HCT116 (cell line): ENCODE measurements around the gene STK39. TPM values are rescaled to one million over a fixed set of nuclear protein-coding genes. Genes with fewer than 3 reads are reported as not detected.

Experiments used
- ATAC-seq: fragments of 200-7000 bp; cut with Tn5 transposase; 2 replicates; pipeline ENCODE4 v1.9.1; 2020; ENCODE audit warnings: mild to moderate bottlenecking, moderate library complexity
- BruUV-seq: library from RNA; stranded (reverse); fragments of 400-500 nt; replicated peaks from 2 replicates; lab custom pipeline; 2021; lab: Mats Ljungman, UMichigan
- CTCF ChIA-PET: fragments of 300-600 bp; sonication (Branson Sonifier 250); formaldehyde crosslinking; loops from one replicate; lab custom pipeline; 2021; ENCODE audit warnings: antibody characterized with exemption; lab: Charles Lee
- POLR2A ChIA-PET: fragments of 300-600, 350-600 bp; sonication (Branson Sonifier 250); formaldehyde crosslinking; loops from one replicate; lab custom pipeline; 2021; ENCODE audit warnings: antibody characterized with exemption; lab: Charles Lee
- RAD21 ChIA-PET, 2 experiments: fragments of 300-600 bp; sonication (Branson Sonifier 250); formaldehyde crosslinking; loops; one replicate each; lab custom pipeline; 2023; ENCODE audit warnings: low total read pairs in 2 of 2; ENCODE audit not compliant: uncharacterized antibody in 2 of 2, unreplicated experiment in 2 of 2, low non-redundant PET in 1 of 2; lab: Charles Lee
- DNase-seq: peaks from one replicate; pipeline ENCODE4 v3.0.0-alpha.2; 2010; ENCODE audit warnings: low read depth, low spot score
- H2AFZ ChIP-seq: fragments of 200-600 bp; shearing (Covaris generic), sonication (generic); 2 replicates; pipeline ENCODE4 v1.6.1; 2017; ENCODE audit warnings: low read depth, mixed run types, mixed read lengths, antibody characterized with exemption, low read length; ENCODE audit not compliant: poor library complexity, severe bottlenecking
- H3K27ac ChIP-seq: 2 replicates; pipeline ENCODE4 v1.5.1; 2012; ENCODE audit warnings: low read depth, low read length
- H3K27me3 ChIP-seq: fragments of 200-600 bp; sonication (generic); 2 replicates; pipeline ENCODE4 v1.6.1; 2016; ENCODE audit warnings: mixed run types, low read length, mixed read lengths; ENCODE audit not compliant: insufficient read depth
- H3K36me3 ChIP-seq, 2 experiments: fragments of 200-500 bp in 1 of 2; fragments of 200-600 bp in 1 of 2; sonication (Bioruptor generic) in 1 of 2; sonication (generic) in 1 of 2; 2 replicates each; pipeline versions ENCODE4 v1.5.1 to v1.6.1; 2014 to 2016; ENCODE audit warnings: low read length in 2 of 2, inconsistent platforms in 1 of 2, mixed read lengths in 1 of 2, mixed run types in 1 of 2; ENCODE audit not compliant: insufficient read depth in 2 of 2, control insufficient read depth in 1 of 2
- H3K4me1 ChIP-seq, 2 experiments: fragments of 200-600 bp in 1 of 2; sonication (generic) in 1 of 2; 2 replicates each; pipeline versions ENCODE4 v1.5.1 to v1.6.1; 2012 to 2017; ENCODE audit warnings: low read length in 2 of 2, inconsistent platforms in 1 of 2, mild to moderate bottlenecking in 1 of 2, mixed read lengths in 1 of 2, mixed run types in 1 of 2, moderate library complexity in 1 of 2; ENCODE audit not compliant: insufficient read depth in 2 of 2, control insufficient read depth in 1 of 2
- H3K4me2 ChIP-seq: fragments of 200-600 bp; sonication (generic); 2 replicates; pipeline ENCODE4 v1.6.1; 2017; ENCODE audit warnings: mixed run types, low read length, mixed read lengths
- H3K4me3 ChIP-seq, 2 experiments: fragments of 200-600 bp in 1 of 2; sonication (generic) in 1 of 2; replicated peaks in 1 of 2; 2 replicates each; pipeline ENCODE4 v1.5.1; 2011 to 2016; ENCODE audit warnings: low read length in 2 of 2, control low read depth in 1 of 2, low read depth in 1 of 2, mild to moderate bottlenecking in 1 of 2, mixed read lengths in 1 of 2, mixed run types in 1 of 2
- H3K79me2 ChIP-seq: fragments of 200-600 bp; sonication (generic); 2 replicates; pipeline ENCODE4 v1.6.1; 2017; ENCODE audit warnings: mild to moderate bottlenecking, mixed run types, low read length, moderate library complexity, mixed read lengths; ENCODE audit not compliant: insufficient read depth
- H3K9ac ChIP-seq: fragments of 200-600 bp; sonication (generic); 2 replicates; pipeline ENCODE4 v1.6.1; 2016; ENCODE audit warnings: low read length, mixed read lengths
- H3K9me2 ChIP-seq: fragments of 200-600 bp; sonication (generic), shearing (Covaris generic); 2 replicates; pipeline ENCODE4 v1.6.1; 2017; ENCODE audit warnings: mixed run types, mild to moderate bottlenecking, moderate library complexity; ENCODE audit not compliant: insufficient read depth
- H3K9me3 ChIP-seq, 2 experiments: fragments of 200-500 bp in 1 of 2; fragments of 200-600 bp in 1 of 2; sonication (Bioruptor generic) in 1 of 2; sonication (generic) in 1 of 2; 2 replicates each; pipeline ENCODE4 v1.6.1; 2014 to 2017; ENCODE audit warnings: low read length in 2 of 2, mixed read lengths in 2 of 2, inconsistent platforms in 1 of 2, low read depth in 1 of 2, mild to moderate bottlenecking in 1 of 2, mixed run types in 1 of 2, moderate library complexity in 1 of 2; ENCODE audit not compliant: control insufficient read depth in 1 of 2, insufficient read depth in 1 of 2
- H4K20me1 ChIP-seq: fragments of 200-600 bp; sonication (generic), shearing (Covaris generic); 2 replicates; pipeline ENCODE4 v1.6.1; 2017; ENCODE audit warnings: mixed run types, mild to moderate bottlenecking, moderate library complexity; ENCODE audit not compliant: insufficient read depth
- CBX3 ChIP-seq: IDR thresholded peaks from 2 replicates; pipeline ENCODE4 v1.6.1; 2012; ENCODE audit warnings: low read depth
- EGR1 ChIP-seq: IDR thresholded peaks from 2 replicates; pipeline ENCODE4 v1.6.1; 2012; ENCODE audit warnings: low read depth
- EZH2 ChIP-seq: fragments of 200-600 bp; sonication (generic); IDR thresholded peaks from 2 replicates; pipeline ENCODE4 v1.6.1; 2017; ENCODE audit warnings: antibody characterized with exemption, mixed run types
- EZH2phosphoT487 ChIP-seq: fragments of 200-600 bp; IDR thresholded peaks from 2 replicates; pipeline ENCODE4 v1.6.1; 2018; ENCODE audit warnings: antibody characterized with exemption, borderline replicate concordance
- POLR2A ChIP-seq: IDR thresholded peaks from 2 replicates; pipeline ENCODE4 v1.7.0; 2011; ENCODE audit warnings: borderline replicate concordance; ENCODE audit not compliant: insufficient read depth, insufficient read length; ENCODE audit errors: extremely low read depth
- SIN3A ChIP-seq: IDR thresholded peaks from 2 replicates; pipeline ENCODE4 v1.6.1; 2012; ENCODE audit warnings: low read depth
- SP1 ChIP-seq: IDR thresholded peaks from 2 replicates; pipeline ENCODE4 v1.6.1; 2012; ENCODE audit warnings: low read depth
- TCF7L2 ChIP-seq: IDR thresholded peaks from 2 replicates; pipeline ENCODE4 v1.7.0; 2011; ENCODE audit warnings: borderline replicate concordance, inconsistent platforms; ENCODE audit not compliant: insufficient read depth, insufficient read length; ENCODE audit errors: extremely low read depth
- YY1 ChIP-seq: IDR thresholded peaks from 2 replicates; pipeline ENCODE4 v1.6.1; 2011; ENCODE audit warnings: low read length, low read depth, moderate library complexity, mild to moderate bottlenecking; ENCODE audit not compliant: insufficient replicate concordance; ENCODE audit errors: extremely low read depth
- ZFX ChIP-seq: fragments of 450-650 bp; IDR thresholded peaks from 2 replicates; pipeline ENCODE4 v1.6.1; 2017
- ZNF274 ChIP-seq: fragments of 200-500 bp; sonication (Bioruptor generic); IDR thresholded peaks from 2 replicates; pipeline ENCODE4 v1.6.1; 2014; ENCODE audit warnings: mild to moderate bottlenecking, low read depth, low read length, inconsistent platforms
- intact Hi-C: fragments of 100-400 bp; cut with micrococcal nuclease; formaldehyde crosslinking; loops from 2 replicates; pipeline ENCODE4 v1.10.0; 2022
- total RNA-seq: library from RNA; stranded (reverse); gene quantifications from one replicate; pipeline ENCODE4 v1.2.1, GENCODE V29; 2021; ENCODE audit not compliant: unreplicated experiment
- TF ChIP-seq, protein P1 (sequence below): IDR thresholded peaks from 2 replicates; pipeline ENCODE4 v1.6.1; 2012
- TF ChIP-seq, protein P2 (sequence below): IDR thresholded peaks from 2 replicates; pipeline ENCODE4 v1.6.1; 2011; ENCODE audit warnings: mild to moderate bottlenecking, low read length, moderate library complexity; ENCODE audit not compliant: insufficient replicate concordance; ENCODE audit errors: extremely low read depth

The STK39 gene
- total RNA-seq, 1 experiment from 2014 or later, result 118 TPM

DNA sequence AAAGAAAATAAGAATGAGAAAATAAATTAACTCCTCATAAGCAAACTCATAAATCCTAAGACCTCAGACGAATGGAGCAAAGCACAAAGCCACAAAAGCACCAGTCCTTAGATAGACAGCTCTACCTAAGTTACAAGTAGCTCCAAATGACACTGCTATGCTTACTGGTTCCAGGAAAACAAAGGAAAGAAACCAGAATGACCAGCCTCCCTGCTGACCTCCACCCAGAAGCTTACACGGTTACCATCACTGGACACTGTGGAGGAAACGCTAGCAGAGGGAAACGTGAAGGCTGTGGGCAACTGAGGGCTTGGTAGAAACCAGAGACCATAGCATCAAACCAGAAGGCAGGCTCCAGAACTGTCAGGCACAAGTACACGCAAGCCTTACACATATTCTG is 67.8 kb downstream of the STK39 start:
- H2AFZ ChIP-seq, result no peak overlapping the region
- H3K79me2 ChIP-seq, result peaks cover 99% of the 10 kb centered on the region
- H3K27me3 ChIP-seq, result no peaks in the 10 kb centered on the region
- CTCF ChIA-PET, result no interaction called here
- RAD21 ChIA-PET, result no interaction called here
- ATAC-seq, result no peak
- TF ChIP-seq CBX3 (peak; percentile 18; the same call in 1 of the 2 replicates), EZH2 (no peak), EGR1 (no peak), ZFX (no peak), EZH2phosphoT487 (no peak), TCF7L2 (no peak), POLR2A (no peak), YY1 (no peak), ZNF274 (no peak), SIN3A (no peak), SP1 (peak; percentile 15; the same call in 1 of the 2 replicates)
- TF ChIP-seq, protein P1, sequence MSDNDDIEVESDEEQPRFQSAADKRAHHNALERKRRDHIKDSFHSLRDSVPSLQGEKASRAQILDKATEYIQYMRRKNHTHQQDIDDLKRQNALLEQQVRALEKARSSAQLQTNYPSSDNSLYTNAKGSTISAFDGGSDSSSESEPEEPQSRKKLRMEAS, result no peak
- TF ChIP-seq, protein P2, sequence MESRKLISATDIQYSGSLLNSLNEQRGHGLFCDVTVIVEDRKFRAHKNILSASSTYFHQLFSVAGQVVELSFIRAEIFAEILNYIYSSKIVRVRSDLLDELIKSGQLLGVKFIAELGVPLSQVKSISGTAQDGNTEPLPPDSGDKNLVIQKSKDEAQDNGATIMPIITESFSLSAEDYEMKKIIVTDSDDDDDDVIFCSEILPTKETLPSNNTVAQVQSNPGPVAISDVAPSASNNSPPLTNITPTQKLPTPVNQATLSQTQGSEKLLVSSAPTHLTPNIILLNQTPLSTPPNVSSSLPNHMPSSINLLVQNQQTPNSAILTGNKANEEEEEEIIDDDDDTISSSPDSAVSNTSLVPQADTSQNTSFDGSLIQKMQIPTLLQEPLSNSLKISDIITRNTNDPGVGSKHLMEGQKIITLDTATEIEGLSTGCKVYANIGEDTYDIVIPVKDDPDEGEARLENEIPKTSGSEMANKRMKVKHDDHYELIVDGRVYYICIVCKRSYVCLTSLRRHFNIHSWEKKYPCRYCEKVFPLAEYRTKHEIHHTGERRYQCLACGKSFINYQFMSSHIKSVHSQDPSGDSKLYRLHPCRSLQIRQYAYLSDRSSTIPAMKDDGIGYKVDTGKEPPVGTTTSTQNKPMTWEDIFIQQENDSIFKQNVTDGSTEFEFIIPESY, result no peak
- TF ChIP-seq, all 23 proteins: peak for 2
- H4K20me1 ChIP-seq, result no peaks in the 10 kb centered on the region
- no peak for DNase-seq
- H3K4me2 ChIP-seq, result no peak overlapping the region
- POLR2A ChIA-PET, result no interaction called here
- no TSS peak for BruUV-seq
- H3K9me3 ChIP-seq, result no peaks in the 10 kb centered on the region
- H3K9me2 ChIP-seq, result no peaks in the 10 kb centered on the region
- peaks cover 0 to 3% of the 10 kb centered on the region in 2 experiments; a peak in 1 of 4 replicates for H3K36me3 ChIP-seq
- H3K9ac ChIP-seq, result no peak overlapping the region
- peaks cover 40 to 71% of the 10 kb centered on the region in 2 experiments for H3K4me1 ChIP-seq
- intact Hi-C loops, result no loop called here
- H3K4me3 ChIP-seq, result no peak overlapping the region
- no peak overlapping the region for H3K27ac ChIP-seq
